CD4-positive, alpha-beta T cell treated with Interleukin-17A for 4 hours (primary cell): ENCODE results near the gene TRA2A.

ENCODE experiments used
- DNase-seq: peaks from one replicate; pipeline ENCODE4 v3.0.0-alpha.2; 2020; ENCODE audit warnings: mixed read lengths

The TRA2A gene

DNA sequence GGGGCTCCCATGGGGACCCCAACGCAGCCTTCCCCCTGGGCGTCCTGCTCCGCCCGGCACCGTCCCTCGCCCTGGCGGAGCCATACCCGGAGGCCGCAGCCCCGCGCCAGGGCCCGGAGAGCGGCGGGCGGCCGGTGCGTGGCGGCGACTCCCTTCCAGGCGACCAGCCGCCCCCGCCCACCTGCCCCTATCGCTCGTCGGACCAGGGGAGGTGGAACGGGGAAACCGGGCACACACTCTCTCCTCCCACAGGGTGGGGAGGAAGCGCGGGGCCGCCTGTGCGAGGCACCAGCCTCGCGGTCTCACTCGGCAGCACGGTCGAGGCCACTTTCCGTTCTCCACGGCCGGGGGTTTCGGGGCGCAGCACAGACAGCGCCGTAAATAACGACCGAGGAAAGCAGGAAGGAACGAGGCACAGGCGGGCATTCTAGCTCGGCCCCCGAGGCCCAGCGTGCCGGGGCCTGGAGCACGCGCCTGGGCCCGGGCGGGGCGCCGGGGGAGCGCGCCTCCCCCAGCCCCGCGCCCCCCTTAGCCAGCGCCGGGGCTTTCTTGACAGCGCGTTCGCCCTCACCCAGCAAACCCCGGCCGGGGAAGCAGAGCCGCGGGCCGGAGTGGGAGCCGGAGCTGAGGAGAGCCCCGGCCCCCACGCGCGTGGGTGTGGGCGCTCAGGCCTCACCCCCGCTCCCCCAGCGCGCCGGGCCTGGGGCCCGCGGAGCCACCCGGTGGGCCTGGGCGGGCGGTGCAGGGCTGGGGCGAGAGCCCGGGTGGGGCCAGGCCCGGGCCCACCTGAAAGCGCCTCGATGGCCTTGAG, 62.4 kb downstream of the TRA2A start:
- peak; percentile 45 for DNase-seq

DNA sequence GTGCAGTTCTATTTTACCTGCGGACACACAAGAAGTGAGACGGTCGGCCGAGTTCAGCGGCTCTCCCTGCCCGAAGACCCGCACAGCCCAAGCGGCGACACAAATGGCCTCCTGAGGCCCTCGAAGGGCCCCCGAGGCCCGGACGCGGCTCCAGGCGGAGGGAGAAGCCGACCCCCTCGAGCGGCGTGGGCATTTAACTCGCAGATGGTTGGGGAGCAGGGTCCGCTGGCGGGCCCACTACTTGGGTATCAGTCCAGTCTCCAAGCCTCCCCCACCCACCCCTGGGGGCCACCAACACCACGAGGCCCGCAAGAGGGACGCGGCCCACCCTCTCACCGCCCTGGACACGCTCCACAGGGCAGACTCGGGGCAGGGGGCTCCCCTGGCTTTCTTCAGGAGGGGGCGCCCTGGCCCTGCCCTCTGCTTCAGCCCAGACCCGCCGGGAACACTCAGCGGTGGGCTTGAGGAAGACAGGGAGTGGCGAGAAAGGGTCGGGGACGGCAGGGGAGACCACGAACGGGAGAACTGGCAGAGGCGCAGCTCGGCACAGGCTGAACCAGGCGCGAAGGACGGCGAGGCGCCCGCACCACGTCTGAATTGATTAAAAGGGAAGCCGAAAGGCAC, 63.1 kb downstream of the TRA2A start:
- DNase-seq: peak; percentile 18

DNA sequence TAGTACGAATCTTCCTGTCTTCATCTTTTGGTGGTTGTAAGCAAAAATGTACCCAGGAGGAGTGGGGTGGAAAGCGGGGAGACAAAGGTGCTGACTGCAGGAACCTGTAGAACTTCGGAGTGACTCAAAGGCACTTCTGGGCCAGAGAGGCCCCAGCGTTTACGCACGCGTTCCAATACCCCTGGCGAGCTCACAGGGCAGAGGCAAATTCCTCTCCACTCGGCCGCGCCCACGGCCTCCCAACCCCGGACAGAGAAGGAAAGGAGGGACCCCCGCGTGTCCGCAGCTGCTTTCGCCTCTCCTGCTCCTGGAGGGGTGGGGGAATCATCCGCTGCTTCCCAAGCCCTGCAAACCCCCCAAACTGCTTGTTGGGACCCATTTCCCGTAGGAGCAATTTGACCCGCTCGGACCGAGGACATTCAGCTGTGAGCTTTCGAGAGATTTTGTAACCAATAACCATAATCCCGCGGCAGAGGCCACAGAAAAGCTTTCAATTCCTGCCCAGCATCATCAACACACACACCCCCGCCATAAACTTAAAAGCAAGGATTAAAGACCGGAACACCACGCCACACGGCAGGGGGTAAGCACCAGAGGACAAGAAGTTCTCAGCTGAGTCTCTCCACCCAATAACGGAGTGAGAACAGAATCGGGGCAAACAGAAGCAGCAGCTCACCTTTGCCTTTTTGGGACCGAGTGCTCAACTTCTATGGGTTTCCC, 63.8 kb downstream of the TRA2A start:
- peak; percentile 21 for DNase-seq

DNA sequence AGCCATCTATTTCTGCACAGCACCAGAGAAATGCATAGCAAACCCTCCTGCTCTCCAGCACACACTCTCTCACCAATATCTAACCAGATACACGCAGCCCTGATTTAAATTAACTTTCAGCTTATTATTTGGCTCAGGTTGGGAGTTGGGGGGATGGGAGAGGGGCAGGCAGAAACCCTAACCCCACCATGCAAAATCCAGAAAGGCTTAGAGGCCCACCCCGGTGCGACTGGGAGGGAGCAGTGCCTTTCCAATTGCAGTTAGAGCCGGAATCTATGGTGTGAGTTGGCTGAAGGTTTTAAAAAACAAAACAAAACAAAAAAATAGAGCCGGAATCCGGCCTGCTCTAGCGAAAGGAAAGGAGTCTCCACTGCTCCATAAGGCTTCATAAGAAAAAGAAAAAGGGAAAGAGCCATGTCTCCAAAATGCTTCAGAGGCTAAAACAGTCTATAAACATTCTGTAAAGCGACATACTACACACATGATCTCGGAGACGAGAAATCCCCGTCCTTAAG, 64.4 kb downstream of the TRA2A start:
- no peak for DNase-seq

DNA sequence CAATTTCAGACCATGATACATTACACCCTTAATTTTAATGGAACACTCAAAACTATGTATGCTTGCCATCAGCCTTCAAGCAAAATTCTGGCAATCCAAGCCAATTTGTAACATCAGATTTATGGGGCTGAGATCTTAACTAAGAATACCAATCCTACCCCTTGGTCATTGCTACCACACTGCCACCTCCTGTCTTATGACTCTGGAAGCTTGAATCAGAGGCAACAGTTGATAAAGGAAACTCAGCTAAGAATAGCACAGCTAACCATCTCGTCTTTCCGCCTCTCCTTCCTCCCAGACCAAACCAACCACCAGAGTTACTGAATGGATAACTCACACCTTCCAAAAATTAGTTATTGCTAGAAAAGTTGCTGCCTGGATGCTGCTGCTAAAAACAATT, 68.9 kb downstream of the TRA2A start:
- DNase-seq: peak; percentile 4

DNA sequence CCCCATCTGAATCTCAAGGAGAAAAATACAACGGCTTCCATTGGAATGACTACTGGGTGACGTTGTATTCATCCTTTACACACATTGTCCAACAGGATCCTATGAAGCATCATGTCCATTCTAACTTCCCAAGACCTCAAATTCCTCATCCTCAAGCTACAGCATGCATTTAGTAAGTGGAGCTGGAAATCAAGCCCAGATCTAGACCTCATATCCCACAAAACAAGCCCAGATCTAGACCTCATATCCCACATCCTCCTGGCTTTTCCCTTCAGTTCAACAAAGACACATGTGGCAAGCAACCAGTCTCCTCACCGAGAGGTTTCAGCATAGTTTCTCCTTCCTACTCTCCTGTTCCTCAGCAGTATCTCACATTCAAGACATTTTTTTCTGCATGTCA, 73.7 kb downstream of the TRA2A start:
- no peak for DNase-seq

DNA sequence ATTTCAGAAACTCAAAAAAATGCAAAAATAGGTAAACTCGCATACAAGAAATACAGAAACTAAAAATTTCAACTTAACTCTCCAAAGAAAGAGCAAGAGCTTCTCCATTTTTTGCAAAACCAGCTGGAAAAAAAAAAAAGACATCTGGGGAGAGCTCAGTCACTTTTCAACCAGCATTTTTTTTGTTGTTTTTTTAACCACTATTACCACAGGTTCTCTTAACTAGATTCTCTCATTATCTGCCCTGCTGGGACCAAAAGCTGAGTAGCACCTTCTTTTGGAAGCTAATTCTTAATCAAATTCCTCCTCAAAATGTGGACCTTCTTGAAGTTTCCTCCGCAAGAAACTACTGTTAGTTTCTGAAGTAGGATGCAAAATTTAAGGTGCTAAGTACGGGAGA, 75.7 kb downstream of the TRA2A start:
- no peak for DNase-seq

DNA sequence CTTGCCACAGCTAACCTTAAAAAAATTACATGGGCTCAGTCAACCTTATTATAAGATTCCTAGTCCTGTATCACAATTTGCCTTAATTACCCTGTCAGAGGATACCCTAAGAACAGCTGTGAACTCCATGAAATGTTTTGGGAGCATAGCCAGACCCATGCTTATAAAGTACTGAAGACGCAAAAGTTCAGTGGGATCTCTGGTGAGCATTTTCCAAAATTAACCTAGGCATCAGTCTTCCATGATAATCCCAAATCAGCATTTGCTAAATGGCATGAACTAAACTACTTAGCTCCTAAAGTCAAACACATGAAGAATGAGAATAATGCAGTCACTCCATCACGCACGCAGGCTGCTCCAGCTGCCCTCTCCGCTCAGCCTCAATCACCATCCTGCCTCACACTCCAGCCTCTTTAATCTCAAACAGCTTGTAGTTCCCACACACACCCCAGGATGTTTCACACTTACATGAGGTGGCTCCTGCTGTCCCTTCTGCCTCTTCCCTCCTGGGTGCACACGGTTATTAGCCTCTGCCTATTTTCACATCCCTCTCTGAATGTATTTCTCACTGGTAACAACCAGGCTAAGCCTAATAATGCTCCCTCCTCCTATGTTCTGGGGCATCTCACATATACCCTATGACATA, 76.8 kb downstream of the TRA2A start:
- no peak for DNase-seq
